ENCODE results near the gene PHAF1.

- no peak for TF ChIP-seq CTCF (IDR thresholded peaks at IDR 0.05 in 4 of 5, conservative IDR thresholded peaks at IDR 0.05 in 1 of 5)
- TF ChIP-seq POLR2A (IDR thresholded peaks at IDR 0.05) = no peak
Observed at GRCh38 chr16:67197704-67198103, 88.0 kb downstream of the PHAF1 start.

All from gastrocnemius medialis (tissue), 4 donors.